SK-N-SH (cell line): ENCODE results near the gene TELO2. TPM values are rescaled to one million over a fixed set of nuclear protein-coding genes. Genes with fewer than 3 reads are reported as not detected.

Source experiments
- CTCF ChIA-PET: fragments of 300-600, 350-600 bp; formaldehyde crosslinking; extraction: SDS; loops from one replicate; lab custom pipeline; 2021; lab: Yijun Ruan, JAX
- POLR2A ChIA-PET: fragments of 350-600 bp; sonication (Branson Sonifier 250); formaldehyde crosslinking; extraction: SDS; loops from one replicate; lab custom pipeline; 2020; ENCODE audit warnings: antibody characterized with exemption, inconsistent platforms; lab: Yijun Ruan, JAX
- DNase-seq: peaks from one replicate; pipeline ENCODE4 v3.0.0; 2012
- H2AFZ ChIP-seq: fragments of 200-600 bp; sonication (generic); 2 replicates; pipeline ENCODE4 v1.8.1; 2016; ENCODE audit warnings: antibody characterized with exemption, mild to moderate bottlenecking, low read depth
- H3F3A ChIP-seq: fragments of 200-600 bp; sonication (generic); replicated peaks from 2 replicates; pipeline ENCODE3; 2016; ENCODE audit warnings: antibody characterized with exemption, mild to moderate bottlenecking; ENCODE audit not compliant: insufficient read depth
- H3K27ac ChIP-seq, 2 experiments: fragments of 200-500 bp in 1 of 2; fragments of 200-600 bp in 1 of 2; sonication (Bioruptor generic) in 1 of 2; sonication (generic), shearing (Covaris generic) in 1 of 2; 2 replicates each; pipeline versions ENCODE4 v1.5.1 to v1.6.1; 2014 to 2016; ENCODE audit warnings: low read depth in 2 of 2, inconsistent platforms in 1 of 2, low read length in 1 of 2, mild to moderate bottlenecking in 1 of 2, mixed read lengths in 1 of 2
- H3K27me3 ChIP-seq: fragments of 200-600 bp; sonication (generic), shearing (Covaris generic); 2 replicates; pipeline ENCODE4 v1.6.1; 2016; ENCODE audit warnings: mixed run types; ENCODE audit not compliant: insufficient read depth
- H3K36me3 ChIP-seq, 2 experiments: fragments of 200-500 bp in 1 of 2; fragments of 200-600 bp in 1 of 2; sonication (Bioruptor generic) in 1 of 2; sonication (generic) in 1 of 2; replicated peaks in 1 of 2; 2 replicates each; pipeline versions ENCODE3 to v1.5.1; 2014 to 2016; ENCODE audit warnings: low read length in 1 of 2, mild to moderate bottlenecking in 1 of 2; ENCODE audit not compliant: insufficient read depth in 2 of 2, control insufficient read depth in 1 of 2
- H3K4me1 ChIP-seq, 2 experiments: fragments of 200-500 bp in 1 of 2; fragments of 200-600 bp in 1 of 2; sonication (Bioruptor generic) in 1 of 2; sonication (generic), shearing (Covaris generic) in 1 of 2; 2 replicates each; pipeline versions ENCODE4 v1.5.1 to v1.6.1; 2014 to 2016; ENCODE audit warnings: low read depth in 1 of 2, low read length in 1 of 2, mixed run types in 1 of 2; ENCODE audit not compliant: insufficient read depth in 2 of 2, control insufficient read depth in 1 of 2
- H3K4me2 ChIP-seq: fragments of 200-600 bp; sonication (generic), shearing (Covaris generic); 2 replicates; pipeline ENCODE4 v1.6.1; 2017; ENCODE audit warnings: mixed run types
- H3K4me3 ChIP-seq, 2 experiments: fragments of 200-500 bp in 1 of 2; fragments of 200-600 bp in 1 of 2; sonication (Bioruptor generic) in 1 of 2; sonication (generic), shearing (Covaris generic) in 1 of 2; 2 replicates each; pipeline versions ENCODE4 v1.5.1 to v1.8.1; 2014 to 2016; ENCODE audit warnings: low read depth in 2 of 2, inconsistent platforms in 1 of 2, low read length in 1 of 2, mild to moderate bottlenecking in 1 of 2, mixed read lengths in 1 of 2, moderate library complexity in 1 of 2
- H3K79me2 ChIP-seq: fragments of 200-600 bp; sonication (generic); 2 replicates; pipeline ENCODE4 v1.8.1; 2017; ENCODE audit warnings: mild to moderate bottlenecking; ENCODE audit not compliant: insufficient read depth
- H3K9ac ChIP-seq: fragments of 200-600 bp; sonication (generic); 2 replicates; pipeline ENCODE4 v1.6.1; 2017; ENCODE audit warnings: mixed run types
- H3K9me2 ChIP-seq: fragments of 200-600 bp; sonication (generic); 2 replicates; pipeline ENCODE4 v1.6.1; 2017; ENCODE audit warnings: mixed run types
- H3K9me3 ChIP-seq: fragments of 200-600 bp; sonication (generic); 2 replicates; pipeline ENCODE4 v1.6.1; 2017; ENCODE audit warnings: mixed run types, mild to moderate bottlenecking, moderate library complexity
- H4K20me1 ChIP-seq: fragments of 200-600 bp; sonication (generic); 2 replicates; pipeline ENCODE4 v1.6.1; 2017; ENCODE audit warnings: mild to moderate bottlenecking, mixed run types; ENCODE audit not compliant: insufficient read depth
- CHD2 ChIP-seq: fragments of 150-350 bp; IDR thresholded peaks from 2 replicates; pipeline ENCODE4 v1.6.1; 2018; ENCODE audit warnings: low read length; ENCODE audit not compliant: partially characterized antibody
- GATA2 ChIP-seq: sonication (generic); formaldehyde crosslinking; IDR thresholded peaks from 2 replicates; pipeline ENCODE4 v1.5.0; 2020; ENCODE audit warnings: mild to moderate bottlenecking, missing genetic modification reagents
- IRF3 ChIP-seq: fragments of 150-350 bp; IDR thresholded peaks from 2 replicates; pipeline ENCODE4 v1.6.1; 2016; ENCODE audit warnings: mild to moderate bottlenecking, low read depth, low read length
- MAX ChIP-seq: IDR thresholded peaks from 2 replicates; pipeline ENCODE4 v1.4.0; 2012; ENCODE audit warnings: low read depth
- MXI1 ChIP-seq: IDR thresholded peaks from 2 replicates; pipeline ENCODE4 v1.6.1; 2012; ENCODE audit warnings: mild to moderate bottlenecking, low read depth, low read length, improper control_type of control experiment
- NFIC ChIP-seq: IDR thresholded peaks from 2 replicates; pipeline ENCODE4 v1.4.0; 2012; ENCODE audit warnings: borderline replicate concordance
- SIN3A ChIP-seq: IDR thresholded peaks from 2 replicates; pipeline ENCODE4 v1.6.1; 2012; ENCODE audit warnings: low read depth, mild to moderate bottlenecking, low read length, moderate library complexity, borderline replicate concordance
- WGBS: methylation state at CpG from one replicate; pipeline ENCODE4 v1.1.6; 2017; ENCODE audit warnings: low lambda C conversion rate; 5-methylcytosine and 5-hydroxymethylcytosine counted together
- polyA plus RNA-seq, 3 experiments: library from polyadenylated mRNA; depleted of rRNA; stranded (reverse); fragments of >200 nt; gene quantifications; 2 replicates each; pipeline ENCODE4 v1.2.3, GENCODE V29; 2012
- TF ChIP-seq, protein P1 (sequence below): IDR thresholded peaks from 2 replicates; pipeline ENCODE4 v1.6.1; 2012; ENCODE audit warnings: mild to moderate bottlenecking, low read depth, low read length, moderate library complexity
- TF ChIP-seq, protein P2 (sequence below): fragments of 150-350 bp; IDR thresholded peaks from 2 replicates; pipeline ENCODE4 v1.6.1; 2017; ENCODE audit warnings: antibody characterized with exemption, low read length, low read depth, borderline replicate concordance
- TF ChIP-seq, protein P3 (sequence below): IDR thresholded peaks from 2 replicates; pipeline ENCODE4 v1.4.0; 2012; ENCODE audit warnings: low read depth, borderline replicate concordance

The TELO2 gene
- polyA plus RNA-seq, 1 of the 3 experiments (the other 2 are of a cell fraction), result 24.2 TPM

DNA sequence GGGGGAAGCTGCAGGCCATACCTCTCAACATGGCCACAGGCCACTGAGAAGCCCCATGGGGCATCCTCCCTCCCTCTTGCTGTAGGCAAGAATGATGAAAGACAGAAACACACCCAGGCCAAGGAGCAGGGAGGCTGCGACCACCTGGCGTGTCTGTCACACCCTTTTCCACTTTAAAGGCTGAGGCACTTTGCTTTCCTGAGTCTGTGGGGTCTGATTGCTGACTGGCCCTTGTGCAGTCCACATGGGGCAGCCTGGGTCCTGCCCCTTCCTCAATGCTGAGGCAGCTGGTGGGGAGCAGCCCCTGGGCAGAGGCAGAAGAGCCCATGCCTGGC lies 49.0 kb downstream of the TELO2 start:
- Histone ChIP-seq H3K4me1 (peaks cover 9 to 10% of the 10 kb centered on the region in 2 experiments; a peak in 3 of 4 replicates), H3K4me2 (no peak overlapping the region), H3K9me3 (no peaks in the 10 kb centered on the region), H3K79me2 (no peaks in the 10 kb centered on the region), H3K4me3 (no peak overlapping the region), H3K9me2 (no peaks in the 10 kb centered on the region), H4K20me1 (no peaks in the 10 kb centered on the region), H3F3A (peaks cover 7% of the 10 kb centered on the region), H3K36me3 (peaks cover 0 to 25% of the 10 kb centered on the region in 2 experiments), H2AFZ (no peak overlapping the region), H3K27ac (no peak overlapping the region), H3K9ac (no peak overlapping the region), H3K27me3 (no peaks in the 10 kb centered on the region)
- TF ChIP-seq MAX, result no peak
- TF ChIP-seq GATA2, result no peak
- TF ChIP-seq, protein P1, sequence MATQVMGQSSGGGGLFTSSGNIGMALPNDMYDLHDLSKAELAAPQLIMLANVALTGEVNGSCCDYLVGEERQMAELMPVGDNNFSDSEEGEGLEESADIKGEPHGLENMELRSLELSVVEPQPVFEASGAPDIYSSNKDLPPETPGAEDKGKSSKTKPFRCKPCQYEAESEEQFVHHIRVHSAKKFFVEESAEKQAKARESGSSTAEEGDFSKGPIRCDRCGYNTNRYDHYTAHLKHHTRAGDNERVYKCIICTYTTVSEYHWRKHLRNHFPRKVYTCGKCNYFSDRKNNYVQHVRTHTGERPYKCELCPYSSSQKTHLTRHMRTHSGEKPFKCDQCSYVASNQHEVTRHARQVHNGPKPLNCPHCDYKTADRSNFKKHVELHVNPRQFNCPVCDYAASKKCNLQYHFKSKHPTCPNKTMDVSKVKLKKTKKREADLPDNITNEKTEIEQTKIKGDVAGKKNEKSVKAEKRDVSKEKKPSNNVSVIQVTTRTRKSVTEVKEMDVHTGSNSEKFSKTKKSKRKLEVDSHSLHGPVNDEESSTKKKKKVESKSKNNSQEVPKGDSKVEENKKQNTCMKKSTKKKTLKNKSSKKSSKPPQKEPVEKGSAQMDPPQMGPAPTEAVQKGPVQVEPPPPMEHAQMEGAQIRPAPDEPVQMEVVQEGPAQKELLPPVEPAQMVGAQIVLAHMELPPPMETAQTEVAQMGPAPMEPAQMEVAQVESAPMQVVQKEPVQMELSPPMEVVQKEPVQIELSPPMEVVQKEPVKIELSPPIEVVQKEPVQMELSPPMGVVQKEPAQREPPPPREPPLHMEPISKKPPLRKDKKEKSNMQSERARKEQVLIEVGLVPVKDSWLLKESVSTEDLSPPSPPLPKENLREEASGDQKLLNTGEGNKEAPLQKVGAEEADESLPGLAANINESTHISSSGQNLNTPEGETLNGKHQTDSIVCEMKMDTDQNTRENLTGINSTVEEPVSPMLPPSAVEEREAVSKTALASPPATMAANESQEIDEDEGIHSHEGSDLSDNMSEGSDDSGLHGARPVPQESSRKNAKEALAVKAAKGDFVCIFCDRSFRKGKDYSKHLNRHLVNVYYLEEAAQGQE, result no peak
- TF ChIP-seq, protein P2, sequence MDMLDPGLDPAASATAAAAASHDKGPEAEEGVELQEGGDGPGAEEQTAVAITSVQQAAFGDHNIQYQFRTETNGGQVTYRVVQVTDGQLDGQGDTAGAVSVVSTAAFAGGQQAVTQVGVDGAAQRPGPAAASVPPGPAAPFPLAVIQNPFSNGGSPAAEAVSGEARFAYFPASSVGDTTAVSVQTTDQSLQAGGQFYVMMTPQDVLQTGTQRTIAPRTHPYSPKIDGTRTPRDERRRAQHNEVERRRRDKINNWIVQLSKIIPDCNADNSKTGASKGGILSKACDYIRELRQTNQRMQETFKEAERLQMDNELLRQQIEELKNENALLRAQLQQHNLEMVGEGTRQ, result no peak
- no peak for TF ChIP-seq IRF3
- TF ChIP-seq CHD2, result no peak
- TF ChIP-seq, protein P3, sequence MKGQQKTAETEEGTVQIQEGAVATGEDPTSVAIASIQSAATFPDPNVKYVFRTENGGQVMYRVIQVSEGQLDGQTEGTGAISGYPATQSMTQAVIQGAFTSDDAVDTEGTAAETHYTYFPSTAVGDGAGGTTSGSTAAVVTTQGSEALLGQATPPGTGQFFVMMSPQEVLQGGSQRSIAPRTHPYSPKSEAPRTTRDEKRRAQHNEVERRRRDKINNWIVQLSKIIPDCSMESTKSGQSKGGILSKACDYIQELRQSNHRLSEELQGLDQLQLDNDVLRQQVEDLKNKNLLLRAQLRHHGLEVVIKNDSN, result no peak
- no peak for TF ChIP-seq MXI1
- no peak for TF ChIP-seq SIN3A
- TF ChIP-seq NFIC, result no peak
- 100% methylated on average over 2 of the region's 2 CpGs for WGBS
- DNase-seq, result no peak
- POLR2A ChIA-PET, result no interaction called here
- CTCF ChIA-PET, result no interaction called here
